Suprapubic skin (tissue), 4 donors: ENCODE data around the gene GALP. TPM values are rescaled to one million over a fixed set of nuclear protein-coding genes. Genes with fewer than 3 reads are reported as not detected.
A peak's percentile ranks its signal among the peaks of the same experiment; 100 is the strongest.
"Not testable (repeated sequence)": the region's sequence is repeated elsewhere in the genome, so short reads cannot be mapped to it uniquely, and the experiment has no call there.

Source experiments
- DNase-seq, 2 donors: peaks; one replicate each; pipeline ENCODE4 v3.0.0-alpha.2; 2019; ENCODE audit warnings: low spot score in 2 of 2
- H3K27ac ChIP-seq: fragments of 200-600 bp; sonication (generic); one replicate; pipeline ENCODE4 v1.5.1; 2019
- H3K27me3 ChIP-seq: fragments of 200-600 bp; sonication (generic); one replicate; pipeline ENCODE4 v1.5.1; 2019
- H3K36me3 ChIP-seq: fragments of 200-600 bp; sonication (generic); one replicate; pipeline ENCODE4 v1.5.1; 2019
- H3K4me1 ChIP-seq: fragments of 200-600 bp; sonication (generic); one replicate; pipeline ENCODE4 v1.5.1; 2019
- H3K4me3 ChIP-seq: fragments of 200-600 bp; sonication (generic); one replicate; pipeline ENCODE4 v1.5.1; 2019; ENCODE audit warnings: mild to moderate bottlenecking
- H3K9me3 ChIP-seq: fragments of 200-600 bp; sonication (generic); one replicate; pipeline ENCODE4 v1.5.1; 2019
- CTCF ChIP-seq, 2 donors: fragments of 200-600 bp in 1 of 2; fragments of 450-650 bp in 1 of 2; sonication (generic) in 1 of 2; IDR thresholded peaks; one replicate each; pipeline ENCODE4 v1.5.1; 2016 to 2019; ENCODE audit warnings: antibody characterized with exemption in 2 of 2, mild to moderate bottlenecking in 1 of 2, moderate library complexity in 1 of 2
- EP300 ChIP-seq: sonication (generic); formaldehyde crosslinking; IDR thresholded peaks from one replicate; pipeline ENCODE4 v1.6.1; 2017; ENCODE audit warnings: antibody characterized with exemption
- POLR2A ChIP-seq, 2 donors: fragments of 450-650 bp; IDR thresholded peaks; one replicate each; pipeline ENCODE4 v1.6.1; 2017; ENCODE audit warnings: antibody characterized with exemption in 2 of 2, mild to moderate bottlenecking in 2 of 2, moderate library complexity in 2 of 2
- POLR2AphosphoS5 ChIP-seq, 3 donors: sonication (generic); formaldehyde crosslinking; IDR thresholded peaks; one replicate each; pipeline ENCODE4 v1.6.1; 2017; ENCODE audit warnings: antibody characterized with exemption in 3 of 3
- WGBS: methylation state at CpG from one replicate; pipeline ENCODE4 v1.1.5; 2018; 5-methylcytosine and 5-hydroxymethylcytosine counted together
- total RNA-seq, 4 donors: library from RNA; depleted of rRNA; stranded (reverse); fragments of >200 nt; gene quantifications; one replicate each; pipeline ENCODE4 v1.1.0, GENCODE V29; 2016

GALP gene
- total RNA-seq, 4 donors from 2014 or later: not detected

DNA sequence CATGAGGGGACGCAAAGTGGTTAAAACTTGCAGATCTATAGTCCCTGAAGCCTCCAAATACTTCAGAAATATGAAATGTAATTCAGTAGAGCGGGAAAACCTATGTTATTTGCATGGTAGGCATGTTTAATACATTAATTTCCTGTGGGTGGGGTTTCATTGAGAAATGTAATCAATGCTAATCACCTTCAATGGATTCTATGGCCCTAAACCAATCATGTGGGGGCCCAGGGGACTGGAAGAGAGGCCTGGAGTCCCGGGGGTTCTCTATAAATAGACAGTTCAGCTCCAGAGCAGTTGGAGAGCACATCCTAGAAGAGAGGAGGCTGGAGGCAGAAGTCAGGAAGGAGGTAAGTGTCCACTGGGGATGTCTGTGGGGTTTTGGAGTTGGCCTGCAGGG is 26.2 kb downstream of the GALP start, which contains the start of gene ZSCAN5C:
Gene ZSCAN5C, plus strand, starts transcription at position 301 of the 400 bp plus-strand sequence. CDS start 3,641 bp downstream, outside the sequence.
- no peaks in the 10 kb centered on the region for H3K4me1 ChIP-seq
- 75% methylated on average over 3 of the region's 3 CpGs for WGBS
- TF ChIP-seq EP300: no peak
- no peak for TF ChIP-seq POLR2AphosphoS5 (IDR thresholded peaks at IDR 0.05)
- TF ChIP-seq CTCF (IDR thresholded peaks at IDR 0.05): no peak
- no peak within 1 kb of the TSS for H3K27ac ChIP-seq
- no peak for DNase-seq
- H3K9me3 ChIP-seq: no peaks in the 10 kb centered on the region
- H3K27me3 ChIP-seq: no peaks in the 10 kb centered on the region
- no peak within 1 kb of the TSS for H3K4me3 ChIP-seq
- no peaks in the 10 kb centered on the region for H3K36me3 ChIP-seq

DNA sequence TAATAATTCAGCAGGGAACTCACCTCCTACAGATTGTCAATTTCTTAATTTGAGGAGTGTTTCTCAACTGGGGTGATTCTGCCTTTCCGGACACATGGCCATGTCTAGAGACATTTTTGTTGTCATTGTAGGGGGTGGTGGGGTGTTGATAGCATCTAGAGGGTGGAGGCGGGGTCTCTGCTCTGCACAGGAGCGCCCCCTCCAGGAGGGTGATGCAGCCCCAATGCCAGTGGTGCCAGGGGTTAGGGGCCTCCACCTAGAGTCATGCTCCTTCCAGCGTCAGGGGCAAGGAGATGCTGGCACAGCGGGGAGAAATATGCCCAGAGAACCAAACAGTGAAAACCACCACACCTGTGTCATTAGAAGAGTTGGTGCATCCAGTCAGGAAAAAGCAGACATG is 31.8 kb downstream of the GALP start:
- not testable (repeated sequence) for H3K9me3 ChIP-seq, H3K36me3 ChIP-seq, DNase-seq, H3K4me3 ChIP-seq, H3K27me3 ChIP-seq, H3K4me1 ChIP-seq, H3K27ac ChIP-seq
- 76% methylated on average over 5 of the region's 5 CpGs for WGBS

DNA sequence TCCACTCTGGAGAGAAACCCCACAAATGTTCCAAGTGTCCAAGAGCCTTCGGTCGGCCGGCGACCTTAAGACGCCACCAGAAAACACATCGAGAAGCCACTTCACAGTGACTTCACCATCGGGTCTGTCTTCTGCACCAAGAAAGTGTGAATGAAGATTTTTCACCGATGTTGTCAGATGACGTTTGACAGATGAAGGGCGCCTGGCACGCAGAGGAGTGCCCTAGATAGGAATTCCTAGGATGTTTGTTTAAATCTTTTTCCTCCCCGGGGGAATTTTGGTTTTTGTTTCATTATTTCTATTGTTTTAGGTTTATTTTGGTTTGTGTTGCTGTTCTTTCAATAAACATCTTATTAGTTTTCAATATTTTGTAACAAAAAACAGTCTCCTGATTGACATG is 33.3 kb downstream of the GALP start:
- no peaks in the 10 kb centered on the region for H3K4me1 ChIP-seq
- no peaks in the 10 kb centered on the region for H3K36me3 ChIP-seq
- DNase-seq: no peak
- no peak overlapping the region for H3K4me3 ChIP-seq
- no peaks in the 10 kb centered on the region for H3K27me3 ChIP-seq
- TF ChIP-seq POLR2A (IDR thresholded peaks at IDR 0.05) (no peak), POLR2AphosphoS5 (IDR thresholded peaks at IDR 0.05) (no peak), CTCF (IDR thresholded peaks at IDR 0.05) (no peak)
- H3K27ac ChIP-seq: no peak overlapping the region
- H3K9me3 ChIP-seq: no peaks in the 10 kb centered on the region
- WGBS: 68% methylated on average over 12 of the region's 12 CpGs

DNA sequence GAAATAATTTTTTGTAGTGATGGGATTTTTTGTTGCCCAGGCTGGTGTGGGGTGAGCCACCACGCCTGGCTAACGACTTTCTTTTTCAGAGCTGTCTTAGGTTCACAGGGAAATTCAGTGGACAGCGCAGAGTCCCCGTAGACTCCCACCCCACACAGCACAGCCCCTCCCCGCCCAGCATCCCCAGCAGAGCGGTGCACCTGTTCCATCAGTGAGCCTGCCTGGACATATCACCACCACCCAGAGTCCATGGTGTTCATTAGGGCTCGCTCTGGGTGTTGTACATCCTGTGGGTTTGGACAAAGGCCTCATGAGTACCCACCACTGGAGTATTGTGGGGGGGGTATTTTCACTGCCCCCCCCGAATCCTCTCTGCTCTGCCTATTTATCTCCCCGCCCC is 34.2 kb downstream of the GALP start:
- H3K4me3 ChIP-seq, H3K27me3 ChIP-seq, DNase-seq, H3K9me3 ChIP-seq, H3K36me3 ChIP-seq, H3K27ac ChIP-seq, H3K4me1 ChIP-seq: not testable (repeated sequence)
- WGBS: 89% methylated on average over 9 of the region's 9 CpGs

DNA sequence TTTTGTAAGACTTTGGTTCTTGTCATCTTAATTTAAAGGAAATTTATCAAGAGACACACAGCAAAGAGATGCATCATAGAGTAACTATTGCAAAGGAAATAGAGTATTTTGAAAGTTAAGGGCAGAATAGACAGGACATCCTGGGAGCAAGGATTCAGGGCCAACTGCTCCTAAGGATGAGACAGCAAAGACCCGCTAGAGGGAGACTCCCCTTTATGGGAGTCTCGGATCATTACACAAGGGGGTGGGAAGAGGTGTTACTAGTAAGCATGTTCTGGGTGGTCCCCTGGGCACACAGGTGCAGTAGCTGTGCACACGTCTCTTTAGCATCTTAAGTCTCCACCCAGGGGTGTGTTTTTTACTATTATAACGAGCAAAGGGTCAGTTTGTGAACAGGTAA is 35.9 kb downstream of the GALP start:
- WGBS: 55% methylated on average over 4 of the region's 4 CpGs
- Histone ChIP-seq H3K27ac (no peak overlapping the region), H3K27me3 (no peaks in the 10 kb centered on the region), H3K4me3 (no peak overlapping the region), H3K4me1 (peaks cover 1% of the 10 kb centered on the region), H3K36me3 (no peaks in the 10 kb centered on the region), H3K9me3 (no peaks in the 10 kb centered on the region)
- TF ChIP-seq CTCF (IDR thresholded peaks at IDR 0.05) (no peak), POLR2A (IDR thresholded peaks at IDR 0.05) (no peak), EP300 (no peak), POLR2AphosphoS5 (IDR thresholded peaks at IDR 0.05) (no peak)
- DNase-seq: no peak

- WGBS: 10% methylated on average over 29 of the region's 79 CpGs
- H3K9me3 ChIP-seq: no peaks in the 10 kb centered on the region
- H3K4me3 ChIP-seq: peak overlapping the region; percentile 52
- H3K4me1 ChIP-seq: peaks cover 12% of the 10 kb centered on the region
- peaks cover 5% of the 10 kb centered on the region for H3K27me3 ChIP-seq
- no peaks in the 10 kb centered on the region for H3K36me3 ChIP-seq
- no peak for DNase-seq
- H3K27ac ChIP-seq: peak overlapping the region; percentile 38
- TF ChIP-seq POLR2A (IDR thresholded peaks at IDR 0.05) (no peak), CTCF (IDR thresholded peaks at IDR 0.05) (no peak), EP300 (no peak), POLR2AphosphoS5 (IDR thresholded peaks at IDR 0.05) (no peak)
Observed at GRCh38 chr19:56217039-56217949, 41.5 kb downstream of the GALP start.
